ENCODE measurements around the gene C1QTNF1.
A peak's percentile ranks its signal among the peaks of the same experiment; 100 is the strongest.
"Not testable (repeated sequence)": the region's sequence is repeated elsewhere in the genome, so short reads cannot be mapped to it uniquely, and the experiment has no call there.

Gene C1QTNF1

GRCh38 chr17:79027925-79028491 is 4.0 kb downstream of the C1QTNF1 start:
- peak overlapping the region; percentile 69 for H3K27ac ChIP-seq (ENCODE audit: low read length)
- peak overlapping the region in 1 of 2 donors; percentile 58 for H3K4me3 ChIP-seq (ENCODE audit: low read length in 2 of 2)
- peaks cover 65% of the 10 kb centered on the region for H3K4me1 ChIP-seq (ENCODE audit: control insufficient read depth, insufficient read depth, low read length)
- no peaks in the 10 kb centered on the region for H3K27me3 ChIP-seq (ENCODE audit: control insufficient read depth in 1 of 2, insufficient read depth in 2 of 2, low read length in 2 of 2)
- no peaks in the 10 kb centered on the region for H3K9me3 ChIP-seq (ENCODE audit: control insufficient read depth in 2 of 2, low read length in 2 of 2)
- H3K9ac ChIP-seq (ENCODE audit: low read length in 2 of 2) = peak overlapping the region; percentile 19 to 47
- no peaks in the 10 kb centered on the region for H3K36me3 ChIP-seq (ENCODE audit: control insufficient read depth in 2 of 2, insufficient read depth in 2 of 2, low read length in 2 of 2)

- H3K4me1 ChIP-seq (ENCODE audit: control insufficient read depth, insufficient read depth, low read length) = peaks cover 65% of the 10 kb centered on the region
- peak overlapping the region; percentile 69 for H3K27ac ChIP-seq (ENCODE audit: low read length)
Measured at GRCh38 chr17:79028496-79029326, 4.7 kb downstream of the C1QTNF1 start.

GRCh38 chr17:79029327-79030009 is 5.5 kb downstream of the C1QTNF1 start:
- H3K27me3 ChIP-seq (ENCODE audit: control insufficient read depth in 1 of 2, insufficient read depth in 2 of 2, low read length in 2 of 2) = no peaks in the 10 kb centered on the region
- no peak overlapping the region for H3K9ac ChIP-seq (ENCODE audit: low read length in 2 of 2)
- no peak overlapping the region for H3K4me3 ChIP-seq (ENCODE audit: low read length in 2 of 2)
- no peak overlapping the region for H3K27ac ChIP-seq (ENCODE audit: low read length)
- no peaks in the 10 kb centered on the region for H3K9me3 ChIP-seq (ENCODE audit: control insufficient read depth in 2 of 2, low read length in 2 of 2)
- no peaks in the 10 kb centered on the region for H3K36me3 ChIP-seq (ENCODE audit: control insufficient read depth in 2 of 2, insufficient read depth in 2 of 2, low read length in 2 of 2)
- peaks cover 63% of the 10 kb centered on the region for H3K4me1 ChIP-seq (ENCODE audit: control insufficient read depth, insufficient read depth, low read length)

More at GRCh38 chr17:79028496-79029326, 4.7 kb downstream of the C1QTNF1 start:
- Histone ChIP-seq H3K9me3 (ENCODE audit: control insufficient read depth in 2 of 2, low read length in 2 of 2) (no peaks in the 10 kb centered on the region), H3K27me3 (ENCODE audit: control insufficient read depth in 1 of 2, insufficient read depth in 2 of 2, low read length in 2 of 2) (no peaks in the 10 kb centered on the region), H3K4me3 (ENCODE audit: low read length in 2 of 2) (no peak overlapping the region), H3K36me3 (ENCODE audit: control insufficient read depth in 2 of 2, insufficient read depth in 2 of 2, low read length in 2 of 2) (no peaks in the 10 kb centered on the region), H3K9ac (ENCODE audit: low read length in 2 of 2) (no peak overlapping the region)

- not testable (repeated sequence) for H3K36me3 ChIP-seq (ENCODE audit: control insufficient read depth in 2 of 2, insufficient read depth in 2 of 2, low read length in 2 of 2)
Measured at GRCh38 chr17:79030636-79031035, 6.7 kb downstream of the C1QTNF1 start.

GRCh38 chr17:79031996-79032875 is 8.3 kb downstream of the C1QTNF1 start:
- Histone ChIP-seq H3K9ac (ENCODE audit: low read length in 2 of 2) (no peak overlapping the region), H3K27ac (ENCODE audit: low read length) (no peak overlapping the region)

More at GRCh38 chr17:79030636-79031035, 6.7 kb downstream of the C1QTNF1 start:
- peaks cover 57% of the 10 kb centered on the region for H3K4me1 ChIP-seq (ENCODE audit: control insufficient read depth, insufficient read depth, low read length)
- H3K4me3 ChIP-seq (ENCODE audit: low read length in 2 of 2); H3K9me3 ChIP-seq (ENCODE audit: control insufficient read depth in 2 of 2, low read length in 2 of 2); H3K27ac ChIP-seq (ENCODE audit: low read length); H3K27me3 ChIP-seq (ENCODE audit: control insufficient read depth in 1 of 2, insufficient read depth in 2 of 2, low read length in 2 of 2); H3K9ac ChIP-seq (ENCODE audit: low read length in 2 of 2): not testable (repeated sequence)

GRCh38 chr17:79033046-79033616 is 9.2 kb downstream of the C1QTNF1 start:
- H3K27me3 ChIP-seq (ENCODE audit: control insufficient read depth in 1 of 2, insufficient read depth in 2 of 2, low read length in 2 of 2) = no peaks in the 10 kb centered on the region
- H3K9ac ChIP-seq (ENCODE audit: low read length in 2 of 2) = no peak overlapping the region
- H3K4me3 ChIP-seq (ENCODE audit: low read length in 2 of 2) = no peak overlapping the region
- H3K4me1 ChIP-seq (ENCODE audit: control insufficient read depth, insufficient read depth, low read length) = peaks cover 34% of the 10 kb centered on the region
- H3K36me3 ChIP-seq (ENCODE audit: control insufficient read depth in 2 of 2, insufficient read depth in 2 of 2, low read length in 2 of 2) = no peaks in the 10 kb centered on the region
- H3K27ac ChIP-seq (ENCODE audit: low read length) = peak overlapping the region; percentile 55
- H3K9me3 ChIP-seq (ENCODE audit: control insufficient read depth in 2 of 2, low read length in 2 of 2) = no peaks in the 10 kb centered on the region

More at GRCh38 chr17:79031996-79032875, 8.3 kb downstream of the C1QTNF1 start:
- Histone ChIP-seq H3K36me3 (ENCODE audit: control insufficient read depth in 2 of 2, insufficient read depth in 2 of 2, low read length in 2 of 2) (no peaks in the 10 kb centered on the region), H3K4me3 (ENCODE audit: low read length in 2 of 2) (no peak overlapping the region), H3K9me3 (ENCODE audit: control insufficient read depth in 2 of 2, low read length in 2 of 2) (no peaks in the 10 kb centered on the region), H3K4me1 (ENCODE audit: control insufficient read depth, insufficient read depth, low read length) (peaks cover 43% of the 10 kb centered on the region), H3K27me3 (ENCODE audit: control insufficient read depth in 1 of 2, insufficient read depth in 2 of 2, low read length in 2 of 2) (no peaks in the 10 kb centered on the region)

- H3K27ac ChIP-seq (ENCODE audit: low read length) = peak overlapping the region; percentile 55
- H3K27me3 ChIP-seq (ENCODE audit: control insufficient read depth in 1 of 2, insufficient read depth in 2 of 2, low read length in 2 of 2) = no peaks in the 10 kb centered on the region
- H3K9ac ChIP-seq (ENCODE audit: low read length in 2 of 2) = peak overlapping the region in 1 of 2 donors; percentile 1
- no peaks in the 10 kb centered on the region for H3K9me3 ChIP-seq (ENCODE audit: control insufficient read depth in 2 of 2, low read length in 2 of 2)
- H3K36me3 ChIP-seq (ENCODE audit: control insufficient read depth in 2 of 2, insufficient read depth in 2 of 2, low read length in 2 of 2) = no peaks in the 10 kb centered on the region
- H3K4me1 ChIP-seq (ENCODE audit: control insufficient read depth, insufficient read depth, low read length) = peaks cover 30% of the 10 kb centered on the region
- peak overlapping the region in 1 of 2 donors; percentile 22 for H3K4me3 ChIP-seq (ENCODE audit: low read length in 2 of 2)
Measured at GRCh38 chr17:79033741-79034501, 10.0 kb downstream of the C1QTNF1 start.

- no peak overlapping the region for H3K4me3 ChIP-seq (ENCODE audit: low read length in 2 of 2)
- H3K27me3 ChIP-seq (ENCODE audit: control insufficient read depth in 1 of 2, insufficient read depth in 2 of 2, low read length in 2 of 2) = no peaks in the 10 kb centered on the region
- no peaks in the 10 kb centered on the region for H3K36me3 ChIP-seq (ENCODE audit: control insufficient read depth in 2 of 2, insufficient read depth in 2 of 2, low read length in 2 of 2)
- H3K9ac ChIP-seq (ENCODE audit: low read length in 2 of 2) = no peak overlapping the region
- H3K27ac ChIP-seq (ENCODE audit: low read length) = peak overlapping the region; percentile 38
- peaks cover 28% of the 10 kb centered on the region for H3K4me1 ChIP-seq (ENCODE audit: control insufficient read depth, insufficient read depth, low read length)
- no peaks in the 10 kb centered on the region for H3K9me3 ChIP-seq (ENCODE audit: control insufficient read depth in 2 of 2, low read length in 2 of 2)
Measured at GRCh38 chr17:79034931-79035485, 11.0 kb downstream of the C1QTNF1 start.

GRCh38 chr17:79035686-79036085 is 11.7 kb downstream of the C1QTNF1 start:
- peaks cover 28% of the 10 kb centered on the region for H3K4me1 ChIP-seq (ENCODE audit: control insufficient read depth, insufficient read depth, low read length)
- H3K36me3 ChIP-seq (ENCODE audit: control insufficient read depth in 2 of 2, insufficient read depth in 2 of 2, low read length in 2 of 2) = no peaks in the 10 kb centered on the region
- no peak overlapping the region for H3K27ac ChIP-seq (ENCODE audit: low read length)
- no peaks in the 10 kb centered on the region for H3K9me3 ChIP-seq (ENCODE audit: control insufficient read depth in 2 of 2, low read length in 2 of 2)
- H3K27me3 ChIP-seq (ENCODE audit: control insufficient read depth in 1 of 2, insufficient read depth in 2 of 2, low read length in 2 of 2) = no peaks in the 10 kb centered on the region
- no peak overlapping the region for H3K9ac ChIP-seq (ENCODE audit: low read length in 2 of 2)
- no peak overlapping the region for H3K4me3 ChIP-seq (ENCODE audit: low read length in 2 of 2)
